SJSA1 (cell line): ENCODE measurements around the gene MAP4K3. TPM values are rescaled to one million over a fixed set of nuclear protein-coding genes. Genes with fewer than 3 reads are reported as not detected.

Experiments
- DNase-seq, 2 experiments: peaks; one replicate each; pipeline ENCODE4 v3.0.0-alpha.2; 2015 to 2020; ENCODE audit warnings: low spot score in 2 of 2, low read depth in 1 of 2
- H3K27ac ChIP-seq: fragments of 250-450 bp; sonication (Bioruptor Pico); 2 replicates; pipeline ENCODE4 v1.5.1; 2020; ENCODE audit warnings: mild to moderate bottlenecking, moderate library complexity
- H3K27me3 ChIP-seq: fragments of 250-450 bp; sonication (Bioruptor Pico); replicated peaks from 2 replicates; pipeline ENCODE4 v1.5.1; 2020; ENCODE audit warnings: mild to moderate bottlenecking, moderate library complexity
- H3K36me3 ChIP-seq: fragments of 250-450 bp; sonication (Bioruptor Pico); 2 replicates; pipeline ENCODE4 v1.5.1; 2020; ENCODE audit warnings: mild to moderate bottlenecking
- H3K4me1 ChIP-seq: fragments of 250-450 bp; sonication (Bioruptor Pico); replicated peaks from 2 replicates; pipeline ENCODE4 v1.6.1; 2021; ENCODE audit warnings: mild to moderate bottlenecking
- H3K4me3 ChIP-seq: fragments of 250-450 bp; sonication (Bioruptor Pico); 2 replicates; pipeline ENCODE4 v1.5.1; 2020; ENCODE audit warnings: mild to moderate bottlenecking
- H3K9me3 ChIP-seq: fragments of 250-450 bp; sonication (Bioruptor Pico); replicated peaks from 2 replicates; pipeline ENCODE4 v1.5.1; 2020; ENCODE audit warnings: mild to moderate bottlenecking
- total RNA-seq: library from RNA; depleted of rRNA; stranded (reverse); fragments of >200 nt; shearing (Covaris generic); gene quantifications from 2 replicates; pipeline ENCODE4 v1.2.3, GENCODE V29; 2014

The MAP4K3 gene
- total RNA-seq, 1 experiment from 2014 or later = 49.5 TPM

DNA sequence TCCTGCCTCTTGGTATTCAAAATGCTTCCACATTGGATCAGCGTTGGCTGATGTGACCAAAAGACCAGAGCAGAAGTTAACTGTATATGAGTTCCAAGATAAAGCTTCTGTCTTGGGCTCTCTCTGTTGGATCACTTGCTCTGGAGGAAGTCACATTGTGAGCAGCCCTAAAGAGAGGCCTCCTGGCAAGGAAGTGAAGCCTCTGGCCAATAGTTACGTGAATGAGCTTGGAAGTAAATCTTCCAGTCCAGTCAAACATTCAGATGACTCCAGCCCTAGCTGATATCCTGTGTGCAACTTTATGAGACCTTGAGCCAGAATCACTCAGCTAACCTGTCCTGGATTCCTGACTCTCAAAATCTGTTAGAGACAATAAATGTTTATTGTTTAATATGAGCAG is 125.6 kb downstream of the MAP4K3 start:
- no peaks in the 10 kb centered on the region for H3K4me1 ChIP-seq
- no peaks in the 10 kb centered on the region for H3K27me3 ChIP-seq
- H3K9me3 ChIP-seq = no peaks in the 10 kb centered on the region
- no peak for DNase-seq
- peaks cover 29% of the 10 kb centered on the region for H3K36me3 ChIP-seq
- no peak overlapping the region for H3K4me3 ChIP-seq
- H3K27ac ChIP-seq = no peak overlapping the region

DNA sequence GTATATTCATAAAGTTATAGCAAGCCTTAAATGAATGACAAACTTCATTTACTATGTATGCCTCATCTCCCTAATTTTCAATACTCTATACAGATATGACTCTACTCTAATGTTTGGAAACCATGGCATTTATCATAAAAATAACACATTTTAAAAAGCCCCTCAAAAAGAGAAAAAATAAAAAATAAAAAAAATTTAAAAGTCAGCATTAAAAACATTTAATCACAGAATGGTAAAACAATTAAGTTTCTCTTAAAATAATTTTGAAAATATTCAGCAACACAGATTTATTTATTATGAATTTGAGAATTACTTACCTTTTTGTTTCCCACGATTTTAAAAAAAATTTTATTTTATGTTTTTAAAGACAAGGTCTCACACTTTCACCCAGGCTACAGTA is 128.3 kb downstream of the MAP4K3 start:
- Histone ChIP-seq H3K4me3 (no peak overlapping the region), H3K4me1 (no peaks in the 10 kb centered on the region), H3K9me3 (no peaks in the 10 kb centered on the region), H3K27me3 (no peaks in the 10 kb centered on the region), H3K27ac (no peak overlapping the region), H3K36me3 (peaks cover 31% of the 10 kb centered on the region)
- no peak for DNase-seq

DNA sequence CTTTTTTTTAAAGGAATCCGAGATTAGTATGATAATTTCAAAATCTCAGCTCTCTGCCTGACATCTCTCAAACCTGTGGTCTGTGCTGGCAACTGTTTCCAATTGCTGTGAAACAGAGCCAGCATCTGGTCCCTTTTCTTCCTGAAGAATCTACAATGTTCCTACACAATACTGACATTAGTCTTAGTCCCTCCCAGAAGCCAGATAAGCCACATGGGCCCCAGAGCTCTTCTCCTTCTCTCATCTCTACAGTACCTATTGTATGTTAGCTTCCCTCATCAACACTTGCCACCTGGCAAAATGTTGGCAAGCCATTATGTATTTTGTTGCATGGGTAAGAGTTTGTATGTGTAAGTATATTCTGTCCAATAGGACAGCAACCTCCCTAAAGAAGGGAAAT is 130.5 kb downstream of the MAP4K3 start:
- H3K27me3 ChIP-seq = no peaks in the 10 kb centered on the region
- H3K4me1 ChIP-seq = no peaks in the 10 kb centered on the region
- H3K27ac ChIP-seq = no peak overlapping the region
- H3K36me3 ChIP-seq = peaks cover 12% of the 10 kb centered on the region; the same call in 1 of the 2 replicates
- no peak overlapping the region for H3K4me3 ChIP-seq
- no peaks in the 10 kb centered on the region for H3K9me3 ChIP-seq
- DNase-seq = no peak

DNA sequence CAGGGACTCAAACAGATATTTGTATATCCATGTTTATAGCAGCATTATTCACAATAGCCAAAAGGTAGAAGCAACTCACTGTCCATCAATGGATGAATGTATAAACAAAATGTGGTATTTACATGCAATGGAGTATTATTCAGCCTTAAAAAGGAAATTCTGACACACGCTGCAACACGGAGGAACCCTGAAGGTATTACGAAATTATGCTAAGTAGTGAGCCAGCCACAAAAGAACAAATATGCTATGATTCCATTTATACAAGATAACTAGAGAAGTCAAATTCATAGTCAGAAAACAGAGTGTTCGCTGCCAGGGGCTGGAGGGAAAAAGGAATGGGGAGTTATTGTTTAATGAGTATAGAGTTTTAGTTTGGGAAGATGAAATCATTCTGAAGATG is 132.4 kb downstream of the MAP4K3 start:
- DNase-seq = no peak
- H3K27me3 ChIP-seq = no peaks in the 10 kb centered on the region
- no peaks in the 10 kb centered on the region for H3K4me1 ChIP-seq
- no peaks in the 10 kb centered on the region for H3K9me3 ChIP-seq
- H3K4me3 ChIP-seq = no peak overlapping the region
- H3K36me3 ChIP-seq = peaks cover 7% of the 10 kb centered on the region; the same call in 1 of the 2 replicates
- H3K27ac ChIP-seq = no peak overlapping the region

DNA sequence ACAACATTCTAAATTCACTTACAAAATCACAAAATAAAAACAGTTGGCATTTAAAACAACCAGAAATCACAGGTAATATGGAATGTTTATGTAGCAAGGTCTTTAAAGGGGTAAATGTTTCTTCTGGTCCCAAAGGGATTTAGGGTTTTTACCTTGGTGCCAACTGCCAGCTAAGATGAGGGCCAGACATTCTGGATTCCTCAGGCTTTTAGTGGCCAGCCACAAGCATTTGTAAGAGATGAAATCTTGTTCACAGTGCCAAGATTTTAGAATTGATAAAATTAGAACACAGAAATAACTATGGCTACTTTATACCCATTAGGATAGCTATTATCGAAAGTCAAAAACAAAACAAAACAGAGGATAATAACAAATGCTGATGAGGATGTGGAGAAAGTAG is 132.9 kb downstream of the MAP4K3 start:
- Histone ChIP-seq H3K4me1 (no peaks in the 10 kb centered on the region), H3K36me3 (peaks cover 7% of the 10 kb centered on the region; the same call in 1 of the 2 replicates), H3K27ac (no peak overlapping the region), H3K27me3 (no peaks in the 10 kb centered on the region), H3K4me3 (no peak overlapping the region), H3K9me3 (no peaks in the 10 kb centered on the region)
- no peak for DNase-seq

DNA sequence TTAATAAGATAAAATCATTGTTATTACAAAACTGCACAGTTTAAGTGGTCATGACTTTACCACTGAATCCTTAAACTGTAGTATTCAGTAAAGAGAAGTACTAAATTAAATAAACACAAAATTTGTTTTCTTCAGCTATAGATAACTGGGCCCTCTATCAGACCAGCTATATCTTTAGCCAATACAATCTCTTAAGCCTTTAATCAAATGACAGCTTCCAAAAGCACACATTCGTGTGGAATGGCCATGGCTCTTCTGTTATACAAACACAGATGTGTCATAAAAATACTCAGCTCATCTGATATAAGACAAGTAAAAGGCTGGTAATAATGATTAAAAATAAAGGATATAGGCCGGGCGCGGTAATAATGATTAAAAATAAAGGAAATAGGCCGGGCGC is 135.7 kb downstream of the MAP4K3 start:
- Histone ChIP-seq H3K27ac (no peak overlapping the region), H3K4me3 (no peak overlapping the region), H3K36me3 (peaks cover 7% of the 10 kb centered on the region), H3K4me1 (no peaks in the 10 kb centered on the region), H3K27me3 (no peaks in the 10 kb centered on the region), H3K9me3 (no peaks in the 10 kb centered on the region)
- DNase-seq = no peak

DNA sequence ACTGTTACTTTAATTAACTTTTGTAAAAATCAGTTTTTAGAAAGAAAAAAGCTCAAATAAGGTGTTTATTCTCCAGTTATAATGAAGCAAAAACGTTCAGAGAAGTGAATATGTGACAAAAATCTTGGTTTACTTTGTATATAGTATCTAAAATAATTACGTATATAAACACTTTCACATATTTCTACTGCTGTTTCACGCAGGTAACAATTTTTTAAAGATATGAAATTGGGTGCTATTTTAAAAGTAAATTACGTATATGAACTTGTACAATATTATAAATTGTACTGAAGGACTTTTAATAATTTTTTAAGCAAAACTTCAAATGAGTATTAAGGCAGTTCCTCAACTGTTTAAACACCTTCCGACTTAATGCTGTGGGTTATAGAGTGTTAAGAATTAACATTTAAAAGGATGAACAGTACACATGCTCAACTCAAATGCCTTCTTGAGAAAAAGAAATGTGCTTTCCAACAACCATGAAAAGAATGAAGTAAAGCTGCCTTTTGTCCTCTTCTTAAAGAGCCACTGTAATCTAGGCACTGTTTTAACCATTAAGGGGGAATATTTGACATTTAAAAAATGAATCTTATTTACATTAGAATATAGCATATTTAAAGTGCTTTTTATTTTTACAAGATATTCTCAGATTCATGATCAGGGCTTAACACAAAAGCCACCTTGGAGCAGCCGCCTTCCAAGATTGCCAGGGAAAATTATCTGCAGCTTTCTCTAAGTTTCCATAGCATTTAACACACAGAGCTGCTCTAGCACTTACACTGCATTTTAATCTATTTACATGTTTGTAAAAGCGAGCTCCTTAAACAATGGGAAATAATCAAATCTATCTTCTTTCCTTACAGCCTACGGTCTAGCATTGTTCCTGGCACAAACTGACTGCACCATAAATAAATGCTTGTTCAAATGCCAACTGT is 136.8 kb downstream of the MAP4K3 start:
- Histone ChIP-seq H3K4me1 (no peaks in the 10 kb centered on the region), H3K4me3 (no peak overlapping the region), H3K36me3 (peaks cover 7% of the 10 kb centered on the region), H3K27me3 (no peaks in the 10 kb centered on the region), H3K27ac (no peak overlapping the region), H3K9me3 (no peaks in the 10 kb centered on the region)
- no peak for DNase-seq

DNA sequence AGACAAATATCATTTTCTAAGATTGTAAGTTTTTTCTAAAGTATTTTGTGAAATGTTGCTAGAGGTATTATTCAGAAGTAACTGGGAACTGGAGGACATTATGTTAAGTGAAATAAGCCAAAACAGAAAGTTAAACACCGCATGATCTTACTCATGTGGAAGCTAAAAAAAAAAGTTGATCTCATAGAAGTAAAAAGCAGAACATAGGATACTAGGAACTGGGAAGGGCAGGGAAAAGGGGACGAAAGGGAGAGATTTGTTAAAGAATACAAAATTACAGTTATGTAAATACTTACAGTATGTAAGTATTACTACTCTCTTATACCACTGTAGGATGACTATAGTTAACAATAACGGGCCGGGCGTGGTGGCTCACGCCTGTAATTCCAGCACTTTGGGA is 146.7 kb downstream of the MAP4K3 start:
- DNase-seq = no peak
- no peak overlapping the region for H3K27ac ChIP-seq
- no peaks in the 10 kb centered on the region for H3K9me3 ChIP-seq
- H3K4me1 ChIP-seq = no peaks in the 10 kb centered on the region
- peaks cover 38% of the 10 kb centered on the region for H3K36me3 ChIP-seq
- no peaks in the 10 kb centered on the region for H3K27me3 ChIP-seq
- no peak overlapping the region for H3K4me3 ChIP-seq

DNA sequence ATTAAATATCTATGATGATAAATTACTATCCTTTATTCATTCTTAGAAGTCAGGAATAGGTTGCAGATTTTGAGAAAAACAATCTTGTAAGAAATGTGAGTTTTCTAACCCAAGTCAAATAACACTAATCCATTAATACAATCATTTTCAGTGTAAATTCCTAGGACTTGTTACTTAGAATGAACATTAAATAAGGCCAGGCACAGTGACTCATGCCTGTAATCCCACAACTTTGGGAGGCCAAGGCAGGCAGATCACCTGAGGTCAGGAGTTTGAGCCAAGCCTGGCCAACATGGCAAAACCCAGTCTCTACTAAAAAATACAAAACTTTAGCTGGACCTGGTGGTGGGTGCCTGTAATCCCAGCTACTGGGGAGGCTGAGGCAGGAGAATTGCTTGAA is 147.5 kb downstream of the MAP4K3 start:
- Histone ChIP-seq H3K27me3 (no peaks in the 10 kb centered on the region), H3K9me3 (no peaks in the 10 kb centered on the region), H3K4me1 (no peaks in the 10 kb centered on the region), H3K27ac (no peak overlapping the region), H3K4me3 (no peak overlapping the region), H3K36me3 (peaks cover 41% of the 10 kb centered on the region)
- DNase-seq = no peak

DNA sequence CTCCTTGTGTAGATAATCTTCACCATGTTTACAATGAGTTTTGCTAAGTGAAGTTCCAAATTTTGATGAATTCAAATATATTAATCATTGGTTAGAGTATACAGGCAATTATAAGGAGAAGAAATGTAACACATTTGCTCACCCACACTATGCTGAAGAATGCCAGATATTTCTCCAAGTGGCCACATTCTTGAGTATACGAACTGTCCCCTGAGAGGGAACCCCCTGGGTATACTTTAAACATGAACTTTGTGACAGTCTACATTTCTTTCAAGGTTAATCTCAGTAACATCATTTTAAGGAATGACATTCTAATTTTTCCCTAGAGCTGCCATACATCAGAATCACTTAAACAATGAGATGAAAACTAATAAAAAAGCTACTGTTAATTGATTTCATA is 153.5 kb downstream of the MAP4K3 start:
- Histone ChIP-seq H3K27me3 (no peaks in the 10 kb centered on the region), H3K4me3 (no peak overlapping the region), H3K4me1 (no peaks in the 10 kb centered on the region), H3K27ac (no peak overlapping the region), H3K36me3 (peaks cover 33% of the 10 kb centered on the region), H3K9me3 (no peaks in the 10 kb centered on the region)
- no peak for DNase-seq

DNA sequence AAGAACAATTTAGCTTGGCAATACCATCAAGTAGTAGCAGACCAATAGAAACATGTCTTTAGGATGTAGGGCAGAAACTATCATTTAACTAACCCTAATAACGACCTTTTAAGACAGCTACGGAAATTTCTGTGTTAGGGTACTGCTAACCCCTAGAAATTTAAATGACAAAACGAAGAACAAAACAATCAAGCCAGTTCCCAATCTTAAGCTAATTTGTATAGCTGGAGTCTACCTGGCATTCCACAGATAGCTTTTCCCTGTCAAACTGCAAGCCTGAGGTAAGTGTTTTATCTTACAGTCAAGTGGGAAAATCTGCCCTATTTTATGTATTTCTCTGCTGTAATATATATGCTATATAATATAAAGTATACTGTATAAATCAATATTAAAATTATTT is 155.7 kb downstream of the MAP4K3 start:
- Histone ChIP-seq H3K9me3 (no peaks in the 10 kb centered on the region), H3K4me3 (no peak overlapping the region), H3K36me3 (peaks cover 41% of the 10 kb centered on the region), H3K27ac (no peak overlapping the region), H3K4me1 (no peaks in the 10 kb centered on the region), H3K27me3 (no peaks in the 10 kb centered on the region)
- no peak for DNase-seq

DNA sequence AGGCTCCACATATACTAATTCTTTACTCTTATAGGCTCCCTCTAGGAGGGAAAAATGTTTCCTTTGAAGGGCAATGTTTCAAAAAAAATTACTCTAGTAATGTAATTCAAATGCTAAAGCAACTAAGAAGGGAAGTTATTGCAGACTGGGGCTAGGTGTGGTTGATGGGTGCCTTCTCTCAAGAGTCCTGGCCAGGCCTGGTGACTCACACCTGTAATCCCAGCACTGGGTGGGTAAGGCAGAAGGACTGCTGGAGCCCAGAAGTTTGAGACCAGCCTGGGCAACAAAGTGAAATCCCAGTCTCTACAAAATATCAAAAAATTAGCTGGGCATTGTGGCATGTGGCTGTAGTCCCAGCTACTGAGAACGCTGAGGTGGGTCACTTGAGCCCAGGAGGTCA is 162.1 kb downstream of the MAP4K3 start:
- no peak for DNase-seq
- peaks cover 59% of the 10 kb centered on the region for H3K36me3 ChIP-seq
- H3K4me3 ChIP-seq = no peak overlapping the region
- H3K9me3 ChIP-seq = no peaks in the 10 kb centered on the region
- no peaks in the 10 kb centered on the region for H3K27me3 ChIP-seq
- no peaks in the 10 kb centered on the region for H3K4me1 ChIP-seq
- H3K27ac ChIP-seq = no peak overlapping the region

DNA sequence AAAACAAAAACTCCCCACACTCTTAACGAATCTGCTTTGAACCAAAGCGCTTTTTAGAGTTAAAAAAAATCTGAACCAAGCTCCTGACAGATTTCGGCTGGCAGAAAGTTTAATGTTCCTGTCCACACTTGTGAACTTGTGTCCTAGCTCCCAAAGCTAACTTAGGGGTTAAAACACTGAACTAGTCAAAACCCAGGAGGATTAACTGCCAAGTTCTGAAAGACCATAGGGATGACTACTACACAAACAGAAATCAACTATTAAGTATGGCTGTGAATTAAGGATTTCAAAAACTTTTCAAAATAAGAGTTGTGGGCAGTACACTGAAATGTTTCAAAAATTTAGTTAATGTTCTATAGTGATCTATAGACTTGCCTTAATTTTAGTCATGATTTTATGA is 167.1 kb downstream of the MAP4K3 start:
- Histone ChIP-seq H3K4me1 (0 out of 2 replicates have a peak, but pooled peaks cover 8% of the 10 kb centered on the region), H3K27me3 (no peaks in the 10 kb centered on the region), H3K36me3 (peaks cover 38% of the 10 kb centered on the region), H3K27ac (no peak overlapping the region), H3K4me3 (no peak overlapping the region), H3K9me3 (no peaks in the 10 kb centered on the region)
- no peak for DNase-seq

DNA sequence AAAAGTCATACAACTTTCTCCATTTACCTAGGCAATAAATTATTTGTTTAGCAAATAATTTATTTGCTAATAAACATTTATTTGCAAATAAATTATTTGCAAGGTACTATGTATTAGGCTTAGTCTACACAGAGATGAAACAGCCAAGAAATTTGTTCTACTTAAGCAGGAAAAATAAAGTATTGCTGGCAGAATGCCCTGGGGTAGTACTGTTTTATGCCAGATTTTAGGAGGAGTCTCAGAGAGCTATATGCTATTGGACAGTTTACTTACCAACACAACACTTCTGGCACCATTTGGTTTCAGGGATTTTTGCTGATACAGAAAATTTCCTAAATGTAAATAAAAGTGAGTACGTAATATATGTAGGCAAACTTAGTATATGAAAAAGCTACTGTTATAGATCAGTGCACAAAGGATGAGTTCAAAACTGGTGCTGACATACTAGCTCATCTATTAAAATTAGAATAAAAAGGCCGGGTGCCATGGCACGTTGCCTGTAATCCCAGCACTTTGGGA is 170.1 kb downstream of the MAP4K3 start:
- Histone ChIP-seq H3K4me3 (no peak overlapping the region), H3K27me3 (no peaks in the 10 kb centered on the region), H3K4me1 (0 out of 2 replicates have a peak, but pooled peaks cover 8% of the 10 kb centered on the region), H3K36me3 (peaks cover 42% of the 10 kb centered on the region), H3K9me3 (no peaks in the 10 kb centered on the region), H3K27ac (no peak overlapping the region)
- DNase-seq = no peak
